ENCODE results near the gene IKZF1.

IKZF1 gene

GRCh38 chr7:50282813-50283605 is 21.5 kb upstream of the IKZF1 start:
- DNase-seq, result no peak

GRCh38 chr7:50283731-50284130 is 20.8 kb upstream of the IKZF1 start:
- DNase-seq, result no peak

GRCh38 chr7:50284296-50284695 is 20.2 kb upstream of the IKZF1 start:
- DNase-seq, result no peak

- DNase-seq, result no peak
Measured at GRCh38 chr7:50285269-50285668, 19.2 kb upstream of the IKZF1 start.

GRCh38 chr7:50287129-50287528 is 17.4 kb upstream of the IKZF1 start:
- DNase-seq, result no peak

GRCh38 chr7:50292165-50292757 is 12.3 kb upstream of the IKZF1 start:
- no peak for DNase-seq

- no peak for DNase-seq
Measured at GRCh38 chr7:50292763-50293162, 11.8 kb upstream of the IKZF1 start.

- no peak for DNase-seq
Measured at GRCh38 chr7:50293509-50294179, 10.9 kb upstream of the IKZF1 start.

- no peak for DNase-seq
Measured at GRCh38 chr7:50295133-50295532, 9.4 kb upstream of the IKZF1 start.

- DNase-seq, result no peak
Measured at GRCh38 chr7:50296799-50297198, 7.7 kb upstream of the IKZF1 start.

- no peak for DNase-seq
Measured at GRCh38 chr7:50298811-50299562, 5.5 kb upstream of the IKZF1 start.

GRCh38 chr7:50300336-50300735 is 4.2 kb upstream of the IKZF1 start:
- no peak for DNase-seq

GRCh38 chr7:50302486-50303334 is 1.8 kb upstream of the IKZF1 start:
- no peak for DNase-seq

- no peak for DNase-seq
Measured at GRCh38 chr7:50303335-50304128, 984 bp upstream of the IKZF1 start.

GRCh38 chr7:50304911-50305582 is 531 bp downstream of the IKZF1 start:
- DNase-seq, result no peak

GRCh38 chr7:50305583-50306493 is 1.3 kb downstream of the IKZF1 start:
- DNase-seq, result no peak

GRCh38 chr7:50306494-50307367 is 2.2 kb downstream of the IKZF1 start:
- no peak for DNase-seq
